GM12801 (cell line): ENCODE results near the gene ANKRD28.

ENCODE experiments used
- CTCF ChIP-seq: IDR thresholded peaks from one replicate; pipeline ENCODE4 v1.5.1; 2011; ENCODE audit warnings: control low read depth; ENCODE audit not compliant: insufficient read length; ENCODE audit errors: extremely low read depth

The ANKRD28 gene

GRCh38 chr3:15791525-15791924 lies 6.3 kb downstream of the ANKRD28 start:
- no peak for TF ChIP-seq CTCF

GRCh38 chr3:15787941-15788340 lies 9.8 kb downstream of the ANKRD28 start:
- no peak for TF ChIP-seq CTCF

- TF ChIP-seq CTCF: no peak
Observed at GRCh38 chr3:15787526-15787925, 10.3 kb downstream of the ANKRD28 start.

GRCh38 chr3:15783361-15783969 lies 14.3 kb downstream of the ANKRD28 start:
- no peak for TF ChIP-seq CTCF

GRCh38 chr3:15782429-15782828 lies 15.3 kb downstream of the ANKRD28 start:
- no peak for TF ChIP-seq CTCF

- TF ChIP-seq CTCF: no peak
Observed at GRCh38 chr3:15781637-15782402, 16.0 kb downstream of the ANKRD28 start.

- TF ChIP-seq CTCF: no peak
Observed at GRCh38 chr3:15781131-15781530, 16.6 kb downstream of the ANKRD28 start.
